Neural crest cell (in vitro differentiated cells): ENCODE measurements around the gene ACP4. TPM values are rescaled to one million over a fixed set of nuclear protein-coding genes. Genes with fewer than 3 reads are reported as not detected.

Source experiments
- DNase-seq: peaks from one replicate; pipeline ENCODE4 v3.0.0; 2021; ENCODE audit warnings: low read depth, mixed read lengths, low spot score
- H3K27ac Mint-ChIP-seq: one replicate; pipeline ENCODE4 v1.8.0; 2021; ENCODE audit warnings: mild to moderate bottlenecking, mixed read lengths; ENCODE audit not compliant: unreplicated experiment
- H3K27me3 Mint-ChIP-seq: 2 replicates; pipeline ENCODE4 v1.8.0; 2021; ENCODE audit warnings: low read depth, mild to moderate bottlenecking, mixed read lengths
- H3K36me3 Mint-ChIP-seq: 2 replicates; pipeline ENCODE4 v1.8.0; 2021; ENCODE audit warnings: low read depth, mild to moderate bottlenecking, mixed read lengths
- H3K4me1 Mint-ChIP-seq: 2 replicates; pipeline ENCODE4 v1.8.0; 2021; ENCODE audit warnings: mixed read lengths
- H3K4me3 Mint-ChIP-seq: one replicate; pipeline ENCODE4 v1.8.0; 2021; ENCODE audit warnings: mild to moderate bottlenecking, mixed read lengths
- H3K9me3 Mint-ChIP-seq: 2 replicates; pipeline ENCODE4 v1.8.0; 2021; ENCODE audit warnings: mixed read lengths
- CTCF ChIP-seq: fragments of 200-600 bp; sonication (generic); conservative IDR thresholded peaks from 2 replicates; pipeline ENCODE4 v1.5.0; 2021; ENCODE audit warnings: antibody characterized with exemption, mild to moderate bottlenecking
- total RNA-seq: library from RNA; stranded (reverse); gene quantifications from 2 replicates; pipeline ENCODE4 v1.2.1, GENCODE V29; 2021

Gene ACP4
- total RNA-seq, 1 donor from 2014 or later: not detected

DNA sequence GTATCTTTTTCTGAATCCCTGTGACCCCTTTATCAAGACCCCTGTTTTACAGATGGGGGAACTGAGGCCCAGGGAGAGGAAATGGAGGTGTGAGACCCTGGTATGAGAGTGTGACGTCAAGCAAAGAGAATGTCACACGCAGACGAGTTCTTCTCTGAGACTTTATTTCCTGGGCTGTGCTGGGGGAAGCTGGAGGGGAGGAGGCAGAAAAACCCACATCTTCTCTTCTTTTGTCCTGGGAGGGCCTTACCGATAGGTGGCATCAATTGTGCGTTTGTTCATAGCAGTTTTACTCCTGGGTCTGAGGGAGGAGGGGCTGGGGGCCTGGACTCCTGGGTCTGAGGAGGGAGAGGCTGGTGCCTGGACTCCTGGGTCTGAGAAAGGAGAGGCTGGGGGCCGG is 48.0 kb downstream of the ACP4 start:
- no peaks in the 10 kb centered on the region for H3K36me3 Mint-ChIP-seq
- no peak overlapping the region for H3K27ac Mint-ChIP-seq

DNA sequence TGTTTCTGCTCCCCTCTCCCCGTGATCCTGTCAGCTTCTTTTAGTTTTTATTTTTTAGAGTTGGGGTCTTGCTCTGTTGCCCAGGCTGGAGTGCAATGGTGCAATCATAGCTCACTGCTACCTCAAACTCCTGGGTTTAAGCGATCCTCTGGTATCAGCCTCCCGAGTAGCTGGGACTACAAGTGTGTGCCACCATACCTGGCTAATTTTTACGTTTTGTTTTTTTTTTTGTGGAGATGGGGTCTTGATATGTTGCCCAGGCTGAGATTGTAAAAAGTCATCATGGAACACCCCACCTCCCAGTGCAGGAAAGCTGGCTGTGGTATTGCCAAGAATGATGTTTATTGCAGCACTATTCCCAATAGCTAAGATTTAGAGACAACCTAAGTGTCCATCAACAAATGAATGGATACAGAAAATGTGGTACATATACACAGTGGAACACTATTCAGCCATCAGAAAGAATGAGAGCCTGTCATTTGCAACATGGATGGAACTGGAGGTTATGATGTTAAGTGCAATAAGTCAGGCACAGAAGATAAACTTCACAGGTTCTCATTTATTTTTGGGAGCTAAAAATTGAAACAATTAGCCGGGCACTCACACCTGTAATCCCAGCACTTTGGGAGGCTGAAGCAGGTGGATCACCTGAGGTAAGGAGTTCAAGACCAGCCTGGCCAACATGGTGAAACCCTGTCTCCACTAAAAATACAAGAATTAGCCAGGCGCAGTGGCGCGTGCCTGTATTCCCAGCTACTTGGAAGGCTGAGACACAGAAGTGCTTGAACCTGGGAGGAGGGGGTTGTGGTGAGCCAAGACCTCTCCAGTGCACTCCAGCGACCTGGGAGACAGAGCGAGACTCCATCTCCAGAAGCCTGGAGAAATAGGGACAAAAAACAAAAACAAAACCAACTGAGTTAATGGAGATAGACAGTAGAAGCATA is 49.8 kb downstream of the ACP4 start:
- peaks cover 11% of the 10 kb centered on the region for H3K4me1 Mint-ChIP-seq
- H3K27ac Mint-ChIP-seq: no peak overlapping the region

More for the DNA sequence above, 48.0 kb downstream of the ACP4 start:
- DNase-seq: no peak
- Mint-ChIP-seq H3K4me3 (no peak overlapping the region), H3K27me3 (peaks cover 79% of the 10 kb centered on the region), H3K9me3 (no peaks in the 10 kb centered on the region), H3K4me1 (peaks cover 11% of the 10 kb centered on the region)
- no peak for TF ChIP-seq CTCF

GRCh38 chr19:50842130-50842529 is 51.9 kb downstream of the ACP4 start:
- Mint-ChIP-seq H3K27ac (no peak overlapping the region), H3K36me3 (no peaks in the 10 kb centered on the region), H3K4me3 (no peak overlapping the region), H3K4me1 (peaks cover 3% of the 10 kb centered on the region), H3K27me3 (peaks cover 87% of the 10 kb centered on the region), H3K9me3 (no peaks in the 10 kb centered on the region)
- no peak for TF ChIP-seq CTCF
- no peak for DNase-seq

More for the DNA sequence above, 49.8 kb downstream of the ACP4 start:
- H3K9me3 Mint-ChIP-seq: no peaks in the 10 kb centered on the region
- peaks cover 89% of the 10 kb centered on the region for H3K27me3 Mint-ChIP-seq
- H3K4me3 Mint-ChIP-seq: no peak overlapping the region
- H3K36me3 Mint-ChIP-seq: no peaks in the 10 kb centered on the region
- TF ChIP-seq CTCF: no peak
- DNase-seq: no peak

- H3K9me3 Mint-ChIP-seq: no peaks in the 10 kb centered on the region
- TF ChIP-seq CTCF: no peak
- peaks cover under 1% of the 10 kb centered on the region for H3K4me1 Mint-ChIP-seq
- H3K36me3 Mint-ChIP-seq: no peaks in the 10 kb centered on the region
- H3K27ac Mint-ChIP-seq: peak overlapping the region; percentile 46
- no peak for DNase-seq
- H3K27me3 Mint-ChIP-seq: peaks cover 82% of the 10 kb centered on the region
- no peak overlapping the region for H3K4me3 Mint-ChIP-seq
Observed at GRCh38 chr19:50843205-50843604, 53.0 kb downstream of the ACP4 start.

GRCh38 chr19:50843701-50844221 is 53.5 kb downstream of the ACP4 start:
- no peaks in the 10 kb centered on the region for H3K4me1 Mint-ChIP-seq
- peaks cover 84% of the 10 kb centered on the region for H3K27me3 Mint-ChIP-seq
- no peaks in the 10 kb centered on the region for H3K9me3 Mint-ChIP-seq
- H3K36me3 Mint-ChIP-seq: no peaks in the 10 kb centered on the region
- TF ChIP-seq CTCF: no peak
- no peak for DNase-seq
- no peak overlapping the region for H3K4me3 Mint-ChIP-seq
- peak overlapping the region; percentile 46 for H3K27ac Mint-ChIP-seq
